Thoracic aorta (tissue), 2 donors: Measurements from ENCODE around the gene SLC13A4. TPM values are rescaled to one million over a fixed set of nuclear protein-coding genes. Genes with fewer than 3 reads are reported as not detected.

Source experiments
- ATAC-seq: fragments of 150-250 bp; one replicate; pipeline ENCODE4 v1.8.0; 2017; ENCODE audit warnings: low read depth; ENCODE audit not compliant: insufficient number of reproducible peaks, low FRiP score
- DNase-seq: peaks from one replicate; pipeline ENCODE4 v3.0.0-alpha.2; 2020; ENCODE audit warnings: low spot score
- H3K27ac ChIP-seq, 2 donors: fragments of 200-600 bp; sonication (generic); 1 replicate in 1 of 2; 2 replicates in 1 of 2; pipeline ENCODE4 v1.5.1; 2016; ENCODE audit warnings: mild to moderate bottlenecking in 2 of 2, moderate library complexity in 2 of 2
- H3K27me3 ChIP-seq: fragments of 200-600 bp; sonication (generic); replicated peaks from 2 replicates; pipeline ENCODE4 v1.6.0; 2016; ENCODE audit warnings: mild to moderate bottlenecking; ENCODE audit not compliant: insufficient read depth
- H3K36me3 ChIP-seq: fragments of 200-600 bp; sonication (generic); one replicate; pipeline ENCODE4 v1.5.1; 2016
- H3K4me1 ChIP-seq, 2 donors: fragments of 200-600 bp; sonication (generic); 1 replicate in 1 of 2; 2 replicates in 1 of 2; pipeline versions ENCODE4 v1.5.1 to v1.6.0; 2016; ENCODE audit warnings: low read depth in 2 of 2, mild to moderate bottlenecking in 1 of 2; ENCODE audit not compliant: control insufficient read depth in 1 of 2
- H3K4me3 ChIP-seq: fragments of 200-600 bp; sonication (generic); 2 replicates; pipeline ENCODE4 v1.5.1; 2016; ENCODE audit warnings: mild to moderate bottlenecking
- H3K9me3 ChIP-seq: fragments of 200-600 bp; sonication (generic); 2 replicates; pipeline ENCODE4 v1.5.1; 2016
- total RNA-seq, 2 donors: library from RNA; depleted of rRNA; stranded (reverse); fragments of >200 nt; gene quantifications; one replicate each; pipeline versions ENCODE4 v1.1.0 to v1.2.3, GENCODE V29; 2016
- TF ChIP-seq, protein P1 (sequence below): fragments of 200-600 bp; sonication (generic); IDR thresholded peaks from one replicate; pipeline ENCODE4 v1.5.1; 2019; ENCODE audit warnings: antibody characterized with exemption

SLC13A4 gene
- total RNA-seq, 2 donors from 2014 or later = 2.0 to 2.1 TPM

DNA sequence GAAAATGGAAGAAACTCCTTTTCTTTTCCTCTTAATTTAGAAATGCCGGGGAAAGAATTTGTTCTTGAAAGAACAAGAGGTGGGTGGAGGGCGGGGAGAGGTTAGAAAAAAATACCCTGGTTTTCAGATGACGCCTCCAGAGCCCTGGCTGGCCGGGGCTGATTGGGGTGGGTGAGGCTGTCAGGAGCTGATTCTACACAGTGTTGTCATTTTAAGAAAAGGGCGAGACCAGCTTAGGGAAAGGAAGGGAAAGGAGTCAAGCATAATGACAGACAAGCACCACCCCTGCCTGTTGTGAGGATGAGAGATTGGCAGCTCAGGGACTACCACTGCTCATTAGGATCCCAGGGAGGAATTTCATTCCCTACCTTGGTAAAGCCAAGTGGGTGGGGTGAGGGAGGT, 30.5 kb upstream of the SLC13A4 start:
- H3K9me3 ChIP-seq = no peaks in the 10 kb centered on the region
- peak overlapping the region; percentile 50 for H3K4me3 ChIP-seq
- TF ChIP-seq, protein P1, sequence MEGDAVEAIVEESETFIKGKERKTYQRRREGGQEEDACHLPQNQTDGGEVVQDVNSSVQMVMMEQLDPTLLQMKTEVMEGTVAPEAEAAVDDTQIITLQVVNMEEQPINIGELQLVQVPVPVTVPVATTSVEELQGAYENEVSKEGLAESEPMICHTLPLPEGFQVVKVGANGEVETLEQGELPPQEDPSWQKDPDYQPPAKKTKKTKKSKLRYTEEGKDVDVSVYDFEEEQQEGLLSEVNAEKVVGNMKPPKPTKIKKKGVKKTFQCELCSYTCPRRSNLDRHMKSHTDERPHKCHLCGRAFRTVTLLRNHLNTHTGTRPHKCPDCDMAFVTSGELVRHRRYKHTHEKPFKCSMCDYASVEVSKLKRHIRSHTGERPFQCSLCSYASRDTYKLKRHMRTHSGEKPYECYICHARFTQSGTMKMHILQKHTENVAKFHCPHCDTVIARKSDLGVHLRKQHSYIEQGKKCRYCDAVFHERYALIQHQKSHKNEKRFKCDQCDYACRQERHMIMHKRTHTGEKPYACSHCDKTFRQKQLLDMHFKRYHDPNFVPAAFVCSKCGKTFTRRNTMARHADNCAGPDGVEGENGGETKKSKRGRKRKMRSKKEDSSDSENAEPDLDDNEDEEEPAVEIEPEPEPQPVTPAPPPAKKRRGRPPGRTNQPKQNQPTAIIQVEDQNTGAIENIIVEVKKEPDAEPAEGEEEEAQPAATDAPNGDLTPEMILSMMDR = no peak
- ATAC-seq (peak; percentile 25), DNase-seq (no peak)
- H3K27ac ChIP-seq = peak overlapping the region; percentile 94 to 95
- no peaks in the 10 kb centered on the region for H3K36me3 ChIP-seq
- H3K4me1 ChIP-seq = peaks cover 44 to 73% of the 10 kb centered on the region in 2 donors
- no peaks in the 10 kb centered on the region for H3K27me3 ChIP-seq

DNA sequence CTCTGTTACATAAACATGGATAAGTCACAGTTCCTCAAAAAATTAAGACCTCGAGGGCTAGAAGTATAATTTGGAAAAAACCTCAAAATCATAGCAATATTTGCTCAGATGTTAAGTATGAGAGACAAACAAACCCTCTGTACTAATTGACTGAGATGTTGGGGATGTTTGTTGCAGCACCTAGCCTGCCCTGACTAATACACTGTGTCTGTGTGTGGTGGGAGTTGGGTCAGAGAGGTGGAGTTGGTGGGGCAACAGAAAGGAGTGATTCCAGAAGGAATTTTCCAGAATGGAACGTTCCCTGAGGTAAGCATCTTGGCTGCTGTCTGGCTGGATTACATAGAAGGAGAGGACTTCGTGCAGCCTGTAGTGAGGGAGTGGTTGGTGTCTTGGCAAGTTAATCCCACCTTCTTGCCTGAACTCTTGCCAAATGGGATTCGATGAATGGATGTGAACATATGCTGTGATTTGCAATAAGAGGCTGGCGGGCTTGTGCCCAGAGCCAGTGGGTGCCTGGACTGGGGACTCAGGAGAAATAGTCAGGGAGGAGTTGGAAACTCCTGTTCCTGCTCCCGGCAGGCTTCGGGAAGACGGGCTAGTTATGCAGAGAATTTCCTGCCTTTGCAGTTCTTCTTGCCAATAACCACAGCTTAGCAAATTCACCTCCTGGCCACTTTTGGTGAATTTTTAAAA, 29.9 kb upstream of the SLC13A4 start:
- TF ChIP-seq, protein P1 = no peak
- Histone ChIP-seq H3K36me3 (no peaks in the 10 kb centered on the region), H3K27me3 (no peaks in the 10 kb centered on the region), H3K27ac (peak overlapping the region; percentile 94 to 95), H3K4me1 (peaks cover 44 to 73% of the 10 kb centered on the region in 2 donors), H3K4me3 (peak overlapping the region; percentile 50), H3K9me3 (no peaks in the 10 kb centered on the region)
- ATAC-seq = no peak
- DNase-seq = no peak

DNA sequence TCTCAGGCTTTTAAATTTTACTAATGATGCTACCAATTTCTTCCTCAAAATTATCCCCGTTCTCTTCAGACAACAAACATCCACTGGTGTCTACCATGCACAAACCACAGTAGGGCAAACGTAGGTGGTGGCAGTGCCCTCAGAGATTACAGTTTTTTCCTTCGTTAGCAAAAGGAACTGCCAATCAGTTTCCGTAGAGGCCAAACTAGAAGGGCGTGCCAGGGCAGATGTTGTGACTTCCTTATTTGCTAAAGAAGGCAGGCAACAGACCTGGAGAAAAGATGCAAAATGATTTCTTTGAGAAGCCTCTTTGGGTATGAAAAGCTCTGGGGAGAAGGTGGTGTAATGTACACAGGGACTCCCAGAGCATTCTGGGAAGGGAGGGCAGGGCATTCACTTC, 28.2 kb upstream of the SLC13A4 start:
- peaks cover 36 to 57% of the 10 kb centered on the region in 2 donors for H3K4me1 ChIP-seq
- TF ChIP-seq, protein P1 = no peak

DNA sequence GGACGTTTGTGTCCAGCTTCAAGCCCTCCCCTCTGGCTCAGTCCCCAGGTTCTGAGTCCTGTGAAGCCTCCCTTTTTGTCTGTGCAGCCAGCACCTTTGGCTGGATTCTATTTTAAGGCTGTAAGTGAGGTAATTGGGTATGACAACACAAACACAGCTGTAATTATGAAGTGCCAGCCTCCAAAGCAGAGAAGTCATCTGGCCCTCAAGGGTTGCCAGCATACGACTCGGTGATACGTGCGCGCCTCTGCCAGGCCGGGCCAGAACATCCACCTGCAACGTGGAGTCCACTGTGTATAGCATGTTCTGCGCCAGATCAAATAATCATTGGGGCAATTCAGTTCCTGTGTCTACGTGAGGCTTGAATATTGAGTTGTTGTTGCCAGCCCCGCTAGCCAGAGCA, 27.4 kb upstream of the SLC13A4 start:
- Histone ChIP-seq H3K36me3 (no peaks in the 10 kb centered on the region), H3K27me3 (no peaks in the 10 kb centered on the region), H3K9me3 (no peaks in the 10 kb centered on the region), H3K4me3 (peak overlapping the region; percentile 12), H3K27ac (peak overlapping the region; percentile 94 to 95), H3K4me1 (peaks cover 35 to 54% of the 10 kb centered on the region in 2 donors)
- no peak for DNase-seq
- ATAC-seq = peak; percentile 76
- TF ChIP-seq, protein P1 = no peak

More for the DNA sequence above, 28.2 kb upstream of the SLC13A4 start:
- H3K4me3 ChIP-seq = no peak overlapping the region
- H3K36me3 ChIP-seq = no peaks in the 10 kb centered on the region
- DNase-seq (no peak), ATAC-seq (no peak)
- H3K27me3 ChIP-seq = no peaks in the 10 kb centered on the region
- H3K27ac ChIP-seq = peak overlapping the region; percentile 94 to 95
- H3K9me3 ChIP-seq = no peaks in the 10 kb centered on the region

DNA sequence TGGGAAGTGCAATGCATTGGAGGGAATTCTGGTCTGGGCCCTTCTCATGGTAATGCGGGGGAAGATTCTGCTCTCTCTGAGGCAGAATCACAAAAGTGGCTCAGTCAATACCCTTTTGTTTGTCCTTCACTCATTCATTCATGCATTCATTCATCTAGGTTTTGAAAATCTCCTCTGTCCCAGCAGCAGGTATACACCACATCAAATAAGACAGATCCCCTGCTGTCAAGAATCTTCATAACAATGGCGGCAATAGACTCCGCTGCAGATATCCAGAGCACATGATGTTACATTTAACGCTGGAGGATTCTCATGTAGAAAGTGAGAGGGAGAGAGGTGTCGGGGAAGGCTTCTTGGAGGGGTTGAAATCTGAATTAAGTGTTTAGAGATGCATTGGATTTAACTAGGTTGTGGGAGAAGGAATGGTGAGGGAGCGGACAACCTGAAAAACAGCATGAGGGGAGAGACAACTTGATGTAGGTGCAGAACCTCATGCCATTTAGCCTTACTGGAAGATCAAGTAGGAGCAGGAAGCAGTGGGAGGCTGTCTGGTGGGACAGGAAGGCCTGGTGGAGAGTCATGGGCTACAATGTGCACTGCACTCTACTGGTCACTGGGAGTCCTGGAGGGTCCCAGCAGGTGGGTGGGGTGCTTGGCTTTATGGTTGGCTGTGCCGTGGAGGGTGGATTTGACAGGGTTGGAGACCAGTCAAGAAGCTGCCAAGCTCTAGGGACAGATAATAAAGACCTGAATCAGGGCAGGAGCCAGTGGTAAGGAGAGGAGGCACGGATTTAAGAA, 25.8 kb upstream of the SLC13A4 start:
- Histone ChIP-seq H3K27ac (no peak overlapping the region), H3K36me3 (no peaks in the 10 kb centered on the region), H3K9me3 (no peaks in the 10 kb centered on the region), H3K4me3 (no peak overlapping the region), H3K4me1 (peaks cover 33 to 50% of the 10 kb centered on the region in 2 donors), H3K27me3 (no peaks in the 10 kb centered on the region)
- TF ChIP-seq, protein P1 = no peak
- DNase-seq = no peak
- ATAC-seq = no peak
